HG03103 (cell line): ENCODE measurements around the gene PHF21B.

Source experiments
- ATAC-seq: cut with Tn5 transposase; IDR thresholded peaks from one replicate; pipeline ENCODE4 v1.9.1; 2021; ENCODE audit warnings: low read depth; ENCODE audit not compliant: unreplicated experiment

The PHF21B gene

GRCh38 chr22:44848791-44849420 is 160.9 kb downstream of the PHF21B start:
- ATAC-seq: no peak

GRCh38 chr22:44848296-44848741 is 161.5 kb downstream of the PHF21B start:
- no peak for ATAC-seq

DNA sequence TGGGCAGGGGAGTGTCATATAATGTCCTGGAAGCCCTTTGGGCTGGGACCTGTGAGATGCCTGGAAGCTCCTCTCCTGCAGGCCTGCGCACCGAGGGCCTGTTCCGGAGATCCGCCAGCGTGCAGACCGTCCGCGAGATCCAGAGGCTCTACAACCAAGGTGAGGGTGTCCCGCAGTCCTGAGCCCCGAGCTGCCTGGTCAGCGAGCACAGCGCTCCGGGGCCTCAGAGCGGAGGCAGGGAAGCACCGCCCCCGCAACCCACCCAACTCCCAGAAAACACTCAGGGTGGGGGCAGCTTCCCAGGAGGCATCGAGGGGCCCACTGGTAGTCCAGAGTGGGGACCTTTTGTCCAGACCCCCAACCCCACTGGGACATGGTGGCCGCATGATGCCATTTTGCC is 161.9 kb downstream of the PHF21B start:
- no peak for ATAC-seq

DNA sequence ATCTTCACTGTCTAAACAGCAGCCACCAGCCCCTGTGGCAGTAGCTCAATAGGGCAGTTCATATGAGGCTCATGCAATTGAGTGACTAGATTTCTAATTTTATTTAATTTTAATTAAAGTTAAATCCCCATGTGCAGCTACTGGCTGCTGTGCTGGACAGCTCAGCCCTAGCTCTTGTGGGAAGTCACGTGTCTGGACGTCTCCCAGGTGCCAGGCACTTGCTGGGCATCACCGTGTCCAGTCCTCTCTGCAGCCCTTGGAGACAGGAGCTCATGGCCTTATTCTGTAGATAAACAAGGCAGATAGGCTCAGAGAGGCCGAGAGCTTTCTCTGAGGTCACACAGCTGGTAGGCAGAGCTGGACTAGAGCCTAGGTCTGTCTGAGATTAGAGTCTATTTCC is 162.4 kb downstream of the PHF21B start:
- no peak for ATAC-seq

- ATAC-seq: no peak
Measured at GRCh38 chr22:44846726-44847275, 163.0 kb downstream of the PHF21B start.

DNA sequence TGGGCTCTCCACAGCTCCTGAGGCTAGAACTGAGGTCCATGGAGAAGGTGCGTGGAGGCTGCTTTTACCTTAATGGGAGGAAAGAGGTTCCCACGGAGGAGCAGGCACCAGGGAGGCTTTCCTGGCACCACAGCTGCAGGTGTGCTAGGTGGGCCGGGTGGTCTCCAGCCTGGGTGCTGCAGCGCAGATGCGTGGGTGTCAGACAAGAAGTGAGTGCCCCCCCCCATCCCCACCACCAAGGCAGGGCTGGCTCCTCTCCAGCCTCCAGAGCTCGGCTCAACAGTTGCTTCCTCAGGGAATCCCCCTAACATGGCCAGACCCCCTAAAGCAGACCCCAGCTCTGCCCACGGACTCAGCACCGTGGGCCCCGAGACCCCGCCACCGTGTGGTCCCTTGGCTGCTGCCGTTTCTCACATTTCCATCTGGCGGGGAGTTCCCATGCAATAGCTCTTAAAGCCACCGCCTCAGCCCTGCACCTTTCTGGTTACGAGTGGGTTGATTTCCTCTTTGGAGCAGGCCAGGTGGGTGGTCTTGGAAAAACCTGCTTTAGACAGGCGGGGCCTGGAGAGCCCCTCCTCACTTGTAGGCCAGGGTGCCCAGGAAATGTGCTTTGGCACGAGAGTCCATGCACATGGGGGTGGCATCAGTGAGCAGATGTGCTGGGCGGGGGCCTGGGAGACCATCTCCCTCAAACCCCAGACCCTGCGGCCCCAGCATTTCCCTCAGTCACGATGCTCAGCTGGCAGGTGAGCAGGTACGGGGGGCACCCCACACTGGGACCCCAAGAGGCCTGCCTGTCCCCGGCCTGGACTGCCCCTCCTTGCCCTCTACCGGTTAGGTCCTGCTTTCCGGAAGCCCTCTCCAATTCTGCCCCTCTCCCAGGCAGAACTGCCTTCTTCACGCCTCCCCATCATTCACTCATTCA is 163.7 kb downstream of the PHF21B start:
- ATAC-seq: no peak

DNA sequence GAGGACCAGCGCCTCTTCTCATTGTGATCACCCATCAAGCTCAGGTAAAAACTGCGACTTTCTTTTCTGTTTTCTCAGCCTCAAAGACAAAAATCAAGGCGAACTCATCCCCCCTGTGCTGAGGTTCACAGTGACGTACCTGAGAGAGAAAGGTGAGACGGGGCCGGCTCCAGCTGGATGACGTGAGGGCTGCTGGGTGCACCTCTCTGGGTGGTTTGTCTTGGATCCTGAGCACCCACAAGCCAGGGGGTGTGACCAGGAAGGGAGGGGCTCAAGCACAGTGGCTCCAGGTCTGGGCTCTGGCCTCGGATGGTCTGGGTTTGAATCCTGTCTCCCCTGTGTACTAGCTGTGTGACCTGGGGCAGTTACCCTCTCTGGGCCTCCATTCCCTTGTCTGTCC is 164.6 kb downstream of the PHF21B start:
- no peak for ATAC-seq

- no peak for ATAC-seq
Measured at GRCh38 chr22:44842417-44842816, 167.4 kb downstream of the PHF21B start.

GRCh38 chr22:44840611-44841322 is 169.0 kb downstream of the PHF21B start:
- ATAC-seq: no peak

DNA sequence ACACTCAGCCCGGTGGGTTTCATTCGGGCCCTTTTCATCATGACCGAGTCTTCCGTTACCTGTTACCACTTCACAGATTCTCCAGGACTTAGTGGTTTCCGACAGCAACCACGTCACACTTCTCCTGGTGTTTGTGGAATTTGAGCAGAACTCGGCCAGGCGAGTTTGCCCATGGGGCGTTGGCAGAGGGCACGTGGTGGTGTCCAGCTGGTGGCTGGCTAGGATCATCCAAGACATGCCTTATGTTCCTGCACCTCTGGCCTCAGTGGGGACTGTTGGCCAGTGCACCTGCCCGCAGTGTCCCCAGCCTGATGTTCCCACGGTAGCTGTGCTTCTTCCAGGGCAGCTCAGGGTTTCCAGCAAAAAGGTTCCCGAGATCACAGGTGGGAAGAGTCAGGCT is 170.1 kb downstream of the PHF21B start:
- ATAC-seq: no peak

DNA sequence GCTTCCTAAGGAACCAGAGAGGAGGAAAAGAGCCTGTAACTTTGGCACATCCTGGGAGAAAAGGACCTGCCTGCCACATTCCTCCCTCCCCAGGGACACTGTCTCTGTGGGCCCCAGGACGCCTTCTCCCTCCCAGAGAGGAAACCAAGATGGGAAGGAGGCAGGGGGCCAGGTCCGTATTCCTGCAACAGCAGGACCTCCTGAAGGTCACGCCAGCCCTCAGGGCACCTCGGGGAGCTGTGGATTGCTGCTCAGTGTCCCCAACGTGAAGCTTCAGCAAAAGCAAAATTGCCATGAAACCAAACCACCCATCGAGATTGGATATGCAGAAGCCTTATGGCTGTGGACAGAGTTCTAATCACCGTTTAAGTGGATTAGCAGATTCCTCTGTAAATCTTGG is 170.7 kb downstream of the PHF21B start:
- no peak for ATAC-seq

DNA sequence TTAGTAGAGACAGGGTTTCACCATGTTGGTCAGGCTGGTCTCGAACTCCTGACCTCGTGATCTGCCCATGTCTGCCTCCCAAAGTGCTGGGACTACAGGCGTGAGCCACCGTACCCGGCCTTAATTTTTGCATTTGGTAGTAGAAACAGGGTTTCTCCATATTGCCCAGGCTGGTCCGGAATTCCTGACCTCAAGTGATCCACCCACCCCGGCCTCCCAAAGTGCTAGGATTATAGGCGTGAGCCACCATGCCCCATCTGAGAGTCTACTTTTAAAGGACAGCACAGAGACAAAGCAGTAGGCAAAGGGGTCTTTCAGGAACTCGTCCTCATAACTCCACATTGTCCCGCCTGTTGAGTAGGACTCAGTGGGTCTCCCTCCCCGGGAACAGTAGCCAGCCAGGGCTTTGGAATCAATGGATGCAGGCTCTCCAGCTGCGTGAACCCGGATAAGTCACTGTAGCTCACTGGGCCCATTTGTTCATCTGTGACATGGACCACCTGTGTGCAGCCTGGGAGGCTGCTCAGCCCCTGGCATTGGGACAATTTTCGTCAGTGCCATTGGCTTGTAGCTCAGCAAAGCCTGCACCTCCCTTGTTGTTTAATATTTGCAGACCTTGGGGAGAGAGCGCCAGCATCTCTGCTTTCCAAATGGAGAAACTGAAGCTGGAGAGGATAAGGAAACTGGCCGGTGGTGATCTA is 171.3 kb downstream of the PHF21B start:
- no peak for ATAC-seq

DNA sequence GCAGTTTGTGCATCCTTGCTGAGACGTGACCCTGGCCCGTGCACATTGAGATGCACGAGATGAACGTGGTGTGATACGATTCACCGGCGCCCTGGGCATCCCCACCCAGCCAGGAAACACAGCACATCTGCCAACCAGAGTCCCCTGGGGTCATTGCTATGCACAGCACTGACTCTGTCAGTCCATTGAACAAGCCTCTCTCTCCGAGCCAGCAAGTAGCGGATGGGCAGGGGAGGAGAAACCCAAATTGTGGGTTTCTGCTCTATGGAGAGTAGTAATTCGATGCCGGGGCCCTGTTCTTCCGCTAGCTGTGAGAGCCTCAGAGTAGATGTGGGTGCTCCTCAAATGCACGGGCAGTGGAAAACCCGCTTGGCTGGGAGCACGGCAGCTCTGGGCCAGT is 172.3 kb downstream of the PHF21B start:
- no peak for ATAC-seq

DNA sequence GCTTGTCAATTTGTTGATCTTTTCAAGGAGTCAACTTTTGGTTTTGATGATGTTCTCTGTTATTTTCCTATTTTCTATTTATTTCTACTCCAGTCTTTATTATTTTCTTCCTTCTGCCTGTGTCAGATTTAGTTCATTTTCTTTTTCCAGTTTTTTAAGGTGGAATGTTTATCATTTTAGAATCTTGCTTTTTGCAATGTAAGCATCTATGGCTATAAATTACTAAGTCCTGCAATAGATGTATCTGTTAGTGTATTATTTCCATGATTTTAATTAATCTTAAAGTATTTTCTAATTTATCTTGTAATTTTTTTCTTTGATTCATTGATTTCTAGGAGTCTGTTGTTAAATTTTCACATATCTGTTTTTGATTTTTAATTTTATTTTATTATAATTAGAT is 175.7 kb downstream of the PHF21B start:
- no peak for ATAC-seq

GRCh38 chr22:44831885-44832284 is 177.9 kb downstream of the PHF21B start:
- no peak for ATAC-seq
